GM23248 (cell line): ENCODE results near the gene CCDC34. TPM values are rescaled to one million over a fixed set of nuclear protein-coding genes. Genes with fewer than 3 reads are reported as not detected.

Experiments
- DNase-seq: peaks from one replicate; pipeline ENCODE4 v3.0.0-alpha.2; 2015
- H2AFZ ChIP-seq: fragments of 200-600 bp; sonication (generic); 2 replicates; pipeline ENCODE4 v1.6.1; 2016; ENCODE audit warnings: antibody characterized with exemption
- H3F3A ChIP-seq: fragments of 200-600 bp; sonication (generic); 2 replicates; pipeline ENCODE4 v1.6.1; 2016; ENCODE audit warnings: mild to moderate bottlenecking, antibody characterized with exemption, mixed run types; ENCODE audit not compliant: insufficient read depth
- H3K27ac ChIP-seq: fragments of 200-600 bp; sonication (generic); 2 replicates; pipeline ENCODE4 v1.5.1; 2016; ENCODE audit warnings: mild to moderate bottlenecking
- H3K27me3 ChIP-seq: fragments of 200-600 bp; sonication (generic); replicated peaks from 2 replicates; pipeline ENCODE4 v1.6.1; 2016; ENCODE audit warnings: mild to moderate bottlenecking; ENCODE audit not compliant: insufficient read depth
- H3K36me3 ChIP-seq: fragments of 200-600 bp; sonication (generic); 2 replicates; pipeline ENCODE4 v1.6.1; 2016; ENCODE audit warnings: low read depth, mild to moderate bottlenecking
- H3K4me1 ChIP-seq: fragments of 200-600 bp; sonication (generic); 2 replicates; pipeline ENCODE4 v1.6.1; 2016; ENCODE audit warnings: mild to moderate bottlenecking; ENCODE audit not compliant: insufficient read depth
- H3K4me2 ChIP-seq: fragments of 200-600 bp; sonication (generic); one replicate; pipeline ENCODE4 v1.6.1; 2016; ENCODE audit warnings: mild to moderate bottlenecking; ENCODE audit not compliant: unreplicated experiment
- H3K4me3 ChIP-seq: fragments of 200-600 bp; sonication (generic); 2 replicates; pipeline ENCODE4 v1.5.1; 2016; ENCODE audit warnings: mild to moderate bottlenecking
- H3K79me2 ChIP-seq: fragments of 200-600 bp; sonication (generic); 2 replicates; pipeline ENCODE4 v1.6.1; 2016; ENCODE audit warnings: mild to moderate bottlenecking; ENCODE audit not compliant: insufficient read depth
- H3K9ac ChIP-seq: fragments of 200-600 bp; sonication (generic); 2 replicates; pipeline ENCODE4 v1.6.1; 2016; ENCODE audit warnings: mild to moderate bottlenecking
- H3K9me2 ChIP-seq: fragments of 200-600 bp; sonication (generic); 2 replicates; pipeline ENCODE4 v1.6.1; 2016; ENCODE audit warnings: mixed run types, mild to moderate bottlenecking, moderate library complexity; ENCODE audit not compliant: insufficient read depth
- H3K9me3 ChIP-seq: fragments of 200-600 bp; sonication (generic); one replicate; pipeline ENCODE4 v1.6.1; 2017; ENCODE audit warnings: low read depth
- H4K20me1 ChIP-seq: fragments of 200-600 bp; sonication (generic); 2 replicates; pipeline ENCODE4 v1.6.0; 2016; ENCODE audit not compliant: insufficient read depth
- EZH2 ChIP-seq: fragments of 200-600 bp; sonication (generic); IDR thresholded peaks from 2 replicates; pipeline ENCODE4 v1.6.1; 2018; ENCODE audit warnings: antibody characterized with exemption, mild to moderate bottlenecking; ENCODE audit not compliant: insufficient read depth, poor library complexity, severe bottlenecking
- EZH2phosphoT487 ChIP-seq: fragments of 200-600 bp; sonication (generic); IDR thresholded peaks from 2 replicates; pipeline ENCODE4 v1.6.1; 2018; ENCODE audit warnings: antibody characterized with exemption, moderate library complexity, mild to moderate bottlenecking, low read depth; ENCODE audit not compliant: insufficient read depth
- WGBS, 2 experiments: methylation state at CpG; one replicate each; pipeline ENCODE4 v1.1.6; 2015 to 2017; ENCODE audit warnings: low lambda C conversion rate in 2 of 2, low coverage in 1 of 2; ENCODE audit errors: missing lambda C conversion rate in 2 of 2; 5-methylcytosine and 5-hydroxymethylcytosine counted together
- in situ Hi-C: fragments of 300-500 bp; cut with MboI; formaldehyde crosslinking; loops from 2 replicates; pipeline ENCODE4 v1.15.0; 2020
- polyA plus RNA-seq: library from polyadenylated mRNA; unstranded; fragments of >200 nt; fragmentation: Nextera tagmentation; extraction: Ambion mirVana; gene quantifications from 2 replicates; pipeline ENCODE4 v1.2.1, GENCODE V29; 2016
- total RNA-seq: library from RNA; depleted of rRNA; stranded (reverse); fragments of >200 nt; shearing (Covaris generic); gene quantifications from 2 replicates; pipeline ENCODE4 v1.2.3, GENCODE V29; 2014

CCDC34 gene
- total and polyA plus RNA-seq, 2 experiments from 2014 or later = 5.7 to 7.8 TPM

- H4K20me1 ChIP-seq = no peaks in the 10 kb centered on the region
- no peak for DNase-seq
- no peak overlapping the region for H2AFZ ChIP-seq
- H3K79me2 ChIP-seq = peaks cover 10% of the 10 kb centered on the region; the same call in 1 of the 2 replicates
- H3K36me3 ChIP-seq = peaks cover 40% of the 10 kb centered on the region
- H3F3A ChIP-seq = peaks cover 16% of the 10 kb centered on the region
- TF ChIP-seq EZH2 (no peak), EZH2phosphoT487 (no peak)
- H3K4me1 ChIP-seq = peaks cover 25% of the 10 kb centered on the region
- no peaks in the 10 kb centered on the region for H3K27me3 ChIP-seq
- WGBS, 2 experiments = 84 to 86% methylated on average over 5 of the region's 5 CpGs
- in situ Hi-C loops = no loop called here
- H3K9ac ChIP-seq = no peak overlapping the region
- H3K9me3 ChIP-seq = no peaks in the 10 kb centered on the region
- H3K4me3 ChIP-seq = no peak overlapping the region
- H3K9me2 ChIP-seq = no peaks in the 10 kb centered on the region
- no peak overlapping the region for H3K27ac ChIP-seq
- no peak overlapping the region for H3K4me2 ChIP-seq
Measured at GRCh38 chr11:27381238-27381666, 18.2 kb upstream of the CCDC34 start.

GRCh38 chr11:27380771-27381170, 17.8 kb upstream of the CCDC34 start:
- H3K4me3 ChIP-seq = no peak overlapping the region
- TF ChIP-seq EZH2phosphoT487 = no peak
- TF ChIP-seq EZH2 = no peak
- no peak overlapping the region for H3K4me2 ChIP-seq
- H3K4me1 ChIP-seq = peaks cover 20% of the 10 kb centered on the region
- no peak for DNase-seq
- H4K20me1 ChIP-seq = no peaks in the 10 kb centered on the region
- in situ Hi-C loops = no loop called here
- no peak overlapping the region for H3K9ac ChIP-seq
- H3K36me3 ChIP-seq = peaks cover 45% of the 10 kb centered on the region
- no peaks in the 10 kb centered on the region for H3K9me2 ChIP-seq
- no peaks in the 10 kb centered on the region for H3K9me3 ChIP-seq
- 95% methylated on average over 2 of the region's 2 CpGs for WGBS, 2 experiments
- H3K27me3 ChIP-seq = no peaks in the 10 kb centered on the region
- no peak overlapping the region for H2AFZ ChIP-seq
- H3F3A ChIP-seq = peaks cover 16% of the 10 kb centered on the region
- 0 out of 2 replicates have a peak, but pooled peaks cover 8% of the 10 kb centered on the region for H3K79me2 ChIP-seq
- no peak overlapping the region for H3K27ac ChIP-seq

DNA sequence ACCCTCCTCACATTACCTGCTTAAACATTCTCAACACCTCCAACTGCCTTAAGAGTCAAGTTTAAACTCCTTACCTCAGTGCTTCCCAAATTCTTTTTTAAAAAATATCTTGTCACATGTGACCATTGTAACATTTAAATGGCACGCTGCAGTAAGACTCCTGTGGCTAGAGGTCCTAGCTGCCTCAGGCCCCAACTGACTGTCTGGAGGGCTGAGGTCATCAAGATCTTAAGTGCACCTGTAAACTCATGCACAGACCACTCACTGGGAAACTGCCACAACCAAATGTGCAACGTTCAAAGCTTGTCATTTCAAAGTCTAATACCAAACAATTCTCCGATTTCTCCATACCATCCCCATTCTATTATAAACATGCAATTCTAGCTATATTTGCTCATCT, 16.4 kb upstream of the CCDC34 start:
- Histone ChIP-seq H3K27me3 (no peaks in the 10 kb centered on the region), H3K4me1 (peaks cover 8% of the 10 kb centered on the region), H3K9me2 (no peaks in the 10 kb centered on the region), H3F3A (peaks cover 4% of the 10 kb centered on the region; the same call in 1 of the 2 replicates), H4K20me1 (no peaks in the 10 kb centered on the region), H3K36me3 (peaks cover 52% of the 10 kb centered on the region), H3K79me2 (0 out of 2 replicates have a peak, but pooled peaks cover 8% of the 10 kb centered on the region), H2AFZ (no peak overlapping the region), H3K9me3 (no peaks in the 10 kb centered on the region), H3K4me3 (no peak overlapping the region), H3K4me2 (no peak overlapping the region), H3K9ac (no peak overlapping the region), H3K27ac (no peak overlapping the region)
- TF ChIP-seq EZH2phosphoT487 (no peak), EZH2 (no peak)
- WGBS, 2 experiments = 71 to 74% methylated on average over 3 of the region's 3 CpGs
- no peak for DNase-seq
- in situ Hi-C loops = no loop called here

DNA sequence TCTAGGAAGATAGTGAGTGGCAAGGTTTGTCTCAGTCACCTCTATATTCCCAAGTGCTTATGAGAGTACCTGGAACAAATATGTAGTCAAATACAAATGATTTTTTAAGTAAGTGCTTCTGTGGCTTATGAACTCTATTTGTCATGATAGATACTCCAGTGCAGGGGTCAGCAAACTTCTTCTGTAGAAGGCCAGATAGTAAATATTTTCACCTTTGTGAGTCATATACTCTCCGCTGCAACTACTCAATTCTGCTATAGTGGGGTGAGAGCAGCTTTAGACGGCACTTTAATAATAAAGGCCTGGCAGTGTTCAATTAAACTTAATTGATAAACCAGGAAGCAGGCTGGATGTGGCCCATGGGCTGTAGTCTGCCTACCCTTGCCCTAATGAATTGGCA, 12.4 kb upstream of the CCDC34 start:
- Histone ChIP-seq H3K27ac (no peak overlapping the region), H3K9me2 (no peaks in the 10 kb centered on the region), H3K4me2 (no peak overlapping the region), H3K4me1 (no peaks in the 10 kb centered on the region), H3F3A (no peaks in the 10 kb centered on the region; the same call in 1 of the 2 replicates), H2AFZ (no peak overlapping the region), H3K36me3 (peaks cover 71% of the 10 kb centered on the region), H3K27me3 (no peaks in the 10 kb centered on the region), H3K9me3 (no peaks in the 10 kb centered on the region), H4K20me1 (no peaks in the 10 kb centered on the region), H3K4me3 (no peak overlapping the region), H3K9ac (no peak overlapping the region), H3K79me2 (no peaks in the 10 kb centered on the region)
- no peak for DNase-seq
- 89 to 100% methylated on average over 2 of the region's 2 CpGs for WGBS, 2 experiments
- in situ Hi-C loops = no loop called here
- TF ChIP-seq EZH2 (no peak), EZH2phosphoT487 (no peak)
